Tibial nerve (tissue), 4 donors: ENCODE measurements around the gene DNAH5. TPM values are rescaled to one million over a fixed set of nuclear protein-coding genes. Genes with fewer than 3 reads are reported as not detected.

ENCODE experiments used
- DNase-seq, 2 donors: peaks; one replicate each; pipeline ENCODE4 v3.0.0-alpha.2; 2019; ENCODE audit warnings: low spot score in 2 of 2
- H3K27ac ChIP-seq, 4 donors: fragments of 200-600 bp; sonication (generic) in 3 of 4; one replicate each; pipeline ENCODE4 v1.5.1; 2017 to 2019; ENCODE audit warnings: mild to moderate bottlenecking in 1 of 4
- H3K27me3 ChIP-seq, 2 donors: fragments of 200-600 bp; sonication (generic) in 1 of 2; one replicate each; pipeline versions ENCODE4 v1.5.1 to v1.6.0; 2017 to 2019
- H3K36me3 ChIP-seq, 3 donors: fragments of 200-600 bp; sonication (generic); one replicate each; pipeline ENCODE4 v1.5.1; 2018 to 2019
- H3K4me1 ChIP-seq, 4 donors: fragments of 200-600 bp; sonication (generic) in 3 of 4; one replicate each; pipeline ENCODE4 v1.5.1; 2017 to 2019
- H3K4me3 ChIP-seq, 4 donors: fragments of 200-600 bp; sonication (generic) in 3 of 4; one replicate each; pipeline ENCODE4 v1.5.1; 2017 to 2019; ENCODE audit warnings: mild to moderate bottlenecking in 1 of 4, moderate library complexity in 1 of 4
- H3K9me3 ChIP-seq, 4 donors: fragments of 200-600 bp; sonication (generic) in 3 of 4; one replicate each; pipeline ENCODE4 v1.5.1; 2017 to 2019
- CTCF ChIP-seq, 5 experiments: fragments of 200-600 bp in 3 of 5; fragments of 450-650 bp in 2 of 5; sonication (generic) in 3 of 5; IDR thresholded peaks; one replicate each; pipeline ENCODE4 v1.5.1; 2016 to 2019; ENCODE audit warnings: antibody characterized with exemption in 5 of 5, mild to moderate bottlenecking in 3 of 5, moderate library complexity in 2 of 5
- EP300 ChIP-seq, 2 donors: sonication (generic); formaldehyde crosslinking; IDR thresholded peaks; one replicate each; pipeline ENCODE4 v1.6.1; 2017; ENCODE audit warnings: antibody characterized with exemption in 2 of 2, mild to moderate bottlenecking in 1 of 2
- POLR2A ChIP-seq, 2 donors: fragments of 450-650 bp; IDR thresholded peaks; one replicate each; pipeline ENCODE4 v1.6.1; 2017; ENCODE audit warnings: antibody characterized with exemption in 2 of 2, mild to moderate bottlenecking in 2 of 2, moderate library complexity in 2 of 2
- WGBS, 2 donors: methylation state at CpG; one replicate each; pipeline ENCODE4 v1.1.5; 2018; 5-methylcytosine and 5-hydroxymethylcytosine counted together
- total RNA-seq, 4 donors: library from RNA; depleted of rRNA; stranded (reverse); fragments of >200 nt; gene quantifications; one replicate each; pipeline ENCODE4 v1.1.0, GENCODE V29; 2016

The DNAH5 gene
- total RNA-seq, 4 donors from 2014 or later: 0.21 to 0.60 (median 0.31) TPM

DNA sequence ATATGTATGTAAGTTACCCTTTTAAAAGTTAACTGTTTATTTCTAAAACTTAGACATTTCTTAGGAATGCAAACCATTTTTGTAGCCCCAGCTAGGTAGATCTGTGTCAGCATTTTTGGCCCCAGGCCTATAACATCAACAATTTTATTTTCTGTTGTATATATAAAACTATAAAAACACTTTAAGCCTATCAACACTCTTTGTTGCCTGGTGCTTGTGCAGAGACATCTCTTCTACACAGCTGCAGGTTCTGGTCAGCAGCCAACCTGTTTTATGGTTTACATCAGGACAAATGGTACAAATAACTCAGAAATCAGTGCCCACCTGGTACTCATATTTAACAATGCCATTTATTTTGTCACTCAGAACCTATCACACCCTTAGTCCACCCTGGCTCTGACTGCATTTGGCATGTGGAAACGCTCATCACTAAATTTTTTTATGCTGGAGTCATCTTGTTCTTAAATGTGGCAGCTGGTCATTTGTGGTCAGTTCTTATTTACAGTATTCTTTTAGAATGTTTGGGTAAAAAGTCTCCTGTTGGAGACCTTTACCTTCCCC is 173.4 kb downstream of the DNAH5 start:
- Histone ChIP-seq H3K4me3 (no peak overlapping the region), H3K9me3 (no peaks in the 10 kb centered on the region), H3K27me3 (no peaks in the 10 kb centered on the region), H3K36me3 (no peaks in the 10 kb centered on the region), H3K4me1 (no peaks in the 10 kb centered on the region), H3K27ac (no peak overlapping the region)
- no peak for TF ChIP-seq CTCF (IDR thresholded peaks at IDR 0.05)
- no peak for TF ChIP-seq EP300 (IDR thresholded peaks at IDR 0.05)
- no peak for TF ChIP-seq POLR2A (IDR thresholded peaks at IDR 0.05)
- no peak for DNase-seq
- 60 to 71% methylated on average over 1 of the region's 1 CpG for WGBS, 2 donors

DNA sequence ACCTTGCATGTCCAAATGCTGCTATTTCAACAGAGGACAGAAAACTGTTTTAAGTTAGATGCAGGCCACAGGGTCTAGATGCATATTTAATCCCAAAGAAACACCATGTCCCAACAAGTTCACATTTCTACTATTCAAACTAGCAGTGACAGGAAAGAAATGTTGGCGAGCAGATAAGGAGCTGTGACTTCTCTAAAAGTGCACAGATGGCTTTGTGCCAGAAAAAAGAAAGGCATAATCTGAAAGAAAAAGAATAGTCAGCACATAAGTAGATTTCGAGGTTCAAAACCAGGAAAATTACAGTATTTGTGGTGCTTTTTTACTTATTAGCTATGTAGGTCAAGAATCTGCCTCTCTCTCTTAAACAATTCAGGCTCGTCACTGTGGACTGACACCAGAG is 178.3 kb downstream of the DNAH5 start:
- DNase-seq: no peak

DNA sequence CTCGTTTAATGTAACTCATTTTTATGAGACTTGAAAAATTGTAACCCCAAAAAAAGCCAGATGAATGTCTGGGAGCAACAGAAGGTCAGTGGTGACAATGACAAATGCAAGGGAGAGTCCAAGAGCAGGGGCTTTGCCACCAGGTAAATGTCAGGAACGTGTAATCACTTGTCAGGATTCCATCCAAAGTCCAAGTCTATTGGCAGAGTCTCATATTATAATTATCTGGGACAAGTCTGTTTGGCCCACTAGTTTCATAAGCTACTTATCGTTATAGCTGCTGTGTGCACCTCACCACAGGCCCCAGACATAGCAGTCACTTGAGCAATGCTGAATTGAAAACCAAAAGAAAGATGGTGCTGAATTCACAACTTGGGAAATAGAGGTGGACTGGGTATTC is 180.8 kb downstream of the DNAH5 start:
- TF ChIP-seq CTCF (IDR thresholded peaks at IDR 0.05) (no peak), EP300 (IDR thresholded peaks at IDR 0.05) (no peak), POLR2A (IDR thresholded peaks at IDR 0.05) (no peak)
- no peaks in the 10 kb centered on the region for H3K27me3 ChIP-seq
- no peaks in the 10 kb centered on the region for H3K4me1 ChIP-seq
- H3K4me3 ChIP-seq: no peak overlapping the region
- DNase-seq: no peak
- H3K36me3 ChIP-seq: no peaks in the 10 kb centered on the region
- no peaks in the 10 kb centered on the region for H3K9me3 ChIP-seq
- WGBS, 2 donors: 65 to 74% methylated on average over 3 of the region's 3 CpGs
- no peak overlapping the region for H3K27ac ChIP-seq

More for the DNA sequence above, 178.3 kb downstream of the DNAH5 start:
- no peak overlapping the region for H3K27ac ChIP-seq
- H3K4me1 ChIP-seq: no peaks in the 10 kb centered on the region
- no peaks in the 10 kb centered on the region for H3K36me3 ChIP-seq
- H3K4me3 ChIP-seq: no peak overlapping the region
- WGBS, 2 donors: 31 to 38% methylated on average over 3 of the region's 3 CpGs
- no peak for TF ChIP-seq EP300 (IDR thresholded peaks at IDR 0.05)
- no peak for TF ChIP-seq POLR2A (IDR thresholded peaks at IDR 0.05)
- no peak for TF ChIP-seq CTCF (IDR thresholded peaks at IDR 0.05)
- no peaks in the 10 kb centered on the region for H3K9me3 ChIP-seq
- H3K27me3 ChIP-seq: no peaks in the 10 kb centered on the region

DNA sequence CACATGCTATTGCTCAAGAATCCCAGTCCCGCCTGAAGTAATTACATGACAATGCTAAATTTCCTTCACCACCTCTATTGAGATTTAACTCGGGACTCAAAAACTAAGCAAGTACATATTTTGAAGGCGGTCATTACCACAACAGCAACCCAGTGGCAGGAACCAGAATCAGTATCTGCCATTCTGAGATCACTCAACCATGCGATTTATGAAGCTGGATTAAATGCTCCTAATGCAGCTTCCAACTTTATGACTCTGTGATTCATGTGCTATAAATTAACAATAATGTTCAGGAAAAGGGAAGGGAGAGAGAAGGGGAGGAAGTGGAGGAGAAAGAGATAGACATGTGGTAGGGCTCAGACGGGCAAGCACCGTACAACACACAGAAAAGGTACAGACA is 194.7 kb downstream of the DNAH5 start:
- H3K4me3 ChIP-seq: no peak overlapping the region
- H3K9me3 ChIP-seq: no peaks in the 10 kb centered on the region
- WGBS, 2 donors: 60 to 63% methylated on average over 6 of the region's 6 CpGs
- H3K27ac ChIP-seq: no peak overlapping the region
- DNase-seq: no peak
- no peaks in the 10 kb centered on the region for H3K36me3 ChIP-seq
- H3K27me3 ChIP-seq: no peaks in the 10 kb centered on the region
- no peaks in the 10 kb centered on the region for H3K4me1 ChIP-seq
- TF ChIP-seq EP300 (IDR thresholded peaks at IDR 0.05) (no peak), CTCF (IDR thresholded peaks at IDR 0.05) (no peak)

- H3K9me3 ChIP-seq: no peaks in the 10 kb centered on the region
- TF ChIP-seq CTCF (IDR thresholded peaks at IDR 0.05): no peak
- no peak for TF ChIP-seq EP300 (IDR thresholded peaks at IDR 0.05)
- TF ChIP-seq POLR2A (IDR thresholded peaks at IDR 0.05): no peak
- no peak overlapping the region for H3K27ac ChIP-seq
- no peaks in the 10 kb centered on the region for H3K27me3 ChIP-seq
- H3K4me3 ChIP-seq: no peak overlapping the region
- H3K4me1 ChIP-seq: no peaks in the 10 kb centered on the region
- DNase-seq: no peak
- H3K36me3 ChIP-seq: no peaks in the 10 kb centered on the region
Observed at GRCh38 chr5:13746026-13746425, 198.5 kb downstream of the DNAH5 start.
